Measurements from ENCODE around the gene VAV3. TPM values are rescaled to one million over a fixed set of nuclear protein-coding genes. Genes with fewer than 3 reads are reported as not detected.

VAV3 gene
- polyA plus RNA-seq, 1 of the 3 experiments (the other 2 are of a cell fraction): not detected

DNA sequence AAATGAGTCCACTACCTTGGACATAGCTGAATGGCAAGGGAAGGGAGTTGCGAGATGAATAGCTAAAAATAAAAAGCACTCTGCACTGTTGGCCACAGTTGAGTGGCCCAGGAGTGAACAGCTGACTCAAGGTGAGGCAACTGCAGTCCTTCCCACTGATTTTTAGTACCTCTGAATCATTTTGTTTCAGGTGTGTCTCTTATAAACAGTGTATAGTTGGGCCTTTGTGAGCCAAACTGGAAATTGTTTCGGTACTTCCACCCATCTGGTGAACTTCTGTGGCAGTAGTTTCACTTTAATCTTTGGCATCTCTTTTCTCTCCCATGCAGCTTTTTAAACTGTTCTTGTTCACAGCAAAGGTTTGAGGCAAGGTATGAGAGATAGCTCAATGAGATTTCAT lies 122.7 kb downstream of the VAV3 start:
- no peaks in the 10 kb centered on the region for H3K36me3 ChIP-seq (replicated peaks in 1 of 2; ENCODE audit: control insufficient read depth in 1 of 2, insufficient read depth in 2 of 2, low read length in 1 of 2)
- no peaks in the 10 kb centered on the region for H3K4me1 ChIP-seq (ENCODE audit: control insufficient read depth in 1 of 2, insufficient read depth in 2 of 2, low read depth in 1 of 2, low read length in 1 of 2)
- TF ChIP-seq MXI1 (IDR thresholded peaks at IDR 0.05; ENCODE audit: low read depth, low read length) (no peak), EP300 (IDR thresholded peaks at IDR 0.05; ENCODE audit: borderline replicate concordance in 1 of 2, low read depth in 1 of 2, low read length in 1 of 2) (no peak), TCF12 (IDR thresholded peaks at IDR 0.05) (no peak), GABPA (IDR thresholded peaks at IDR 0.05; ENCODE audit: low read depth) (no peak), NFIC (IDR thresholded peaks at IDR 0.05; ENCODE audit: borderline replicate concordance) (no peak), EZH2phosphoT487 (IDR thresholded peaks at IDR 0.05; ENCODE audit: borderline replicate concordance, low read depth) (no peak), NRF1 (IDR thresholded peaks at IDR 0.05; ENCODE audit: low read depth, low read length) (no peak), SIN3A (IDR thresholded peaks at IDR 0.05; ENCODE audit: borderline replicate concordance, low read depth, low read length) (no peak), SMC3 (IDR thresholded peaks at IDR 0.05; ENCODE audit: low read depth, low read length) (no peak), MEF2A (IDR thresholded peaks at IDR 0.05; ENCODE audit: borderline replicate concordance, low read depth) (no peak), RAD21 (IDR thresholded peaks at IDR 0.05; ENCODE audit: low read length) (no peak), FOXM1 (IDR thresholded peaks at IDR 0.05; ENCODE audit: low read depth) (no peak)
- TF ChIP-seq, protein P1, sequence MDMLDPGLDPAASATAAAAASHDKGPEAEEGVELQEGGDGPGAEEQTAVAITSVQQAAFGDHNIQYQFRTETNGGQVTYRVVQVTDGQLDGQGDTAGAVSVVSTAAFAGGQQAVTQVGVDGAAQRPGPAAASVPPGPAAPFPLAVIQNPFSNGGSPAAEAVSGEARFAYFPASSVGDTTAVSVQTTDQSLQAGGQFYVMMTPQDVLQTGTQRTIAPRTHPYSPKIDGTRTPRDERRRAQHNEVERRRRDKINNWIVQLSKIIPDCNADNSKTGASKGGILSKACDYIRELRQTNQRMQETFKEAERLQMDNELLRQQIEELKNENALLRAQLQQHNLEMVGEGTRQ (IDR thresholded peaks at IDR 0.05; ENCODE audit: borderline replicate concordance, low read depth, low read length): no peak
- TF ChIP-seq, protein P2, sequence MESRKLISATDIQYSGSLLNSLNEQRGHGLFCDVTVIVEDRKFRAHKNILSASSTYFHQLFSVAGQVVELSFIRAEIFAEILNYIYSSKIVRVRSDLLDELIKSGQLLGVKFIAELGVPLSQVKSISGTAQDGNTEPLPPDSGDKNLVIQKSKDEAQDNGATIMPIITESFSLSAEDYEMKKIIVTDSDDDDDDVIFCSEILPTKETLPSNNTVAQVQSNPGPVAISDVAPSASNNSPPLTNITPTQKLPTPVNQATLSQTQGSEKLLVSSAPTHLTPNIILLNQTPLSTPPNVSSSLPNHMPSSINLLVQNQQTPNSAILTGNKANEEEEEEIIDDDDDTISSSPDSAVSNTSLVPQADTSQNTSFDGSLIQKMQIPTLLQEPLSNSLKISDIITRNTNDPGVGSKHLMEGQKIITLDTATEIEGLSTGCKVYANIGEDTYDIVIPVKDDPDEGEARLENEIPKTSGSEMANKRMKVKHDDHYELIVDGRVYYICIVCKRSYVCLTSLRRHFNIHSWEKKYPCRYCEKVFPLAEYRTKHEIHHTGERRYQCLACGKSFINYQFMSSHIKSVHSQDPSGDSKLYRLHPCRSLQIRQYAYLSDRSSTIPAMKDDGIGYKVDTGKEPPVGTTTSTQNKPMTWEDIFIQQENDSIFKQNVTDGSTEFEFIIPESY (IDR thresholded peaks at IDR 0.05; ENCODE audit: borderline replicate concordance, low read depth): no peak
- TF ChIP-seq, protein P3, sequence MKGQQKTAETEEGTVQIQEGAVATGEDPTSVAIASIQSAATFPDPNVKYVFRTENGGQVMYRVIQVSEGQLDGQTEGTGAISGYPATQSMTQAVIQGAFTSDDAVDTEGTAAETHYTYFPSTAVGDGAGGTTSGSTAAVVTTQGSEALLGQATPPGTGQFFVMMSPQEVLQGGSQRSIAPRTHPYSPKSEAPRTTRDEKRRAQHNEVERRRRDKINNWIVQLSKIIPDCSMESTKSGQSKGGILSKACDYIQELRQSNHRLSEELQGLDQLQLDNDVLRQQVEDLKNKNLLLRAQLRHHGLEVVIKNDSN (IDR thresholded peaks at IDR 0.05; ENCODE audit: borderline replicate concordance, low read depth): no peak
- TF ChIP-seq, protein P4, sequence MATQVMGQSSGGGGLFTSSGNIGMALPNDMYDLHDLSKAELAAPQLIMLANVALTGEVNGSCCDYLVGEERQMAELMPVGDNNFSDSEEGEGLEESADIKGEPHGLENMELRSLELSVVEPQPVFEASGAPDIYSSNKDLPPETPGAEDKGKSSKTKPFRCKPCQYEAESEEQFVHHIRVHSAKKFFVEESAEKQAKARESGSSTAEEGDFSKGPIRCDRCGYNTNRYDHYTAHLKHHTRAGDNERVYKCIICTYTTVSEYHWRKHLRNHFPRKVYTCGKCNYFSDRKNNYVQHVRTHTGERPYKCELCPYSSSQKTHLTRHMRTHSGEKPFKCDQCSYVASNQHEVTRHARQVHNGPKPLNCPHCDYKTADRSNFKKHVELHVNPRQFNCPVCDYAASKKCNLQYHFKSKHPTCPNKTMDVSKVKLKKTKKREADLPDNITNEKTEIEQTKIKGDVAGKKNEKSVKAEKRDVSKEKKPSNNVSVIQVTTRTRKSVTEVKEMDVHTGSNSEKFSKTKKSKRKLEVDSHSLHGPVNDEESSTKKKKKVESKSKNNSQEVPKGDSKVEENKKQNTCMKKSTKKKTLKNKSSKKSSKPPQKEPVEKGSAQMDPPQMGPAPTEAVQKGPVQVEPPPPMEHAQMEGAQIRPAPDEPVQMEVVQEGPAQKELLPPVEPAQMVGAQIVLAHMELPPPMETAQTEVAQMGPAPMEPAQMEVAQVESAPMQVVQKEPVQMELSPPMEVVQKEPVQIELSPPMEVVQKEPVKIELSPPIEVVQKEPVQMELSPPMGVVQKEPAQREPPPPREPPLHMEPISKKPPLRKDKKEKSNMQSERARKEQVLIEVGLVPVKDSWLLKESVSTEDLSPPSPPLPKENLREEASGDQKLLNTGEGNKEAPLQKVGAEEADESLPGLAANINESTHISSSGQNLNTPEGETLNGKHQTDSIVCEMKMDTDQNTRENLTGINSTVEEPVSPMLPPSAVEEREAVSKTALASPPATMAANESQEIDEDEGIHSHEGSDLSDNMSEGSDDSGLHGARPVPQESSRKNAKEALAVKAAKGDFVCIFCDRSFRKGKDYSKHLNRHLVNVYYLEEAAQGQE (IDR thresholded peaks at IDR 0.05; ENCODE audit: low read depth, low read length): no peak
- TF ChIP-seq, protein P5, sequence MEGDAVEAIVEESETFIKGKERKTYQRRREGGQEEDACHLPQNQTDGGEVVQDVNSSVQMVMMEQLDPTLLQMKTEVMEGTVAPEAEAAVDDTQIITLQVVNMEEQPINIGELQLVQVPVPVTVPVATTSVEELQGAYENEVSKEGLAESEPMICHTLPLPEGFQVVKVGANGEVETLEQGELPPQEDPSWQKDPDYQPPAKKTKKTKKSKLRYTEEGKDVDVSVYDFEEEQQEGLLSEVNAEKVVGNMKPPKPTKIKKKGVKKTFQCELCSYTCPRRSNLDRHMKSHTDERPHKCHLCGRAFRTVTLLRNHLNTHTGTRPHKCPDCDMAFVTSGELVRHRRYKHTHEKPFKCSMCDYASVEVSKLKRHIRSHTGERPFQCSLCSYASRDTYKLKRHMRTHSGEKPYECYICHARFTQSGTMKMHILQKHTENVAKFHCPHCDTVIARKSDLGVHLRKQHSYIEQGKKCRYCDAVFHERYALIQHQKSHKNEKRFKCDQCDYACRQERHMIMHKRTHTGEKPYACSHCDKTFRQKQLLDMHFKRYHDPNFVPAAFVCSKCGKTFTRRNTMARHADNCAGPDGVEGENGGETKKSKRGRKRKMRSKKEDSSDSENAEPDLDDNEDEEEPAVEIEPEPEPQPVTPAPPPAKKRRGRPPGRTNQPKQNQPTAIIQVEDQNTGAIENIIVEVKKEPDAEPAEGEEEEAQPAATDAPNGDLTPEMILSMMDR (IDR thresholded peaks at IDR 0.05): no peak
- H3K9ac ChIP-seq: no peak overlapping the region
- 32% methylated on average over 2 of the region's 2 CpGs for WGBS (ENCODE audit: low lambda C conversion rate)
- H2AFZ ChIP-seq (ENCODE audit: low read depth): no peak overlapping the region
- DNase-seq: no peak
- no peaks in the 10 kb centered on the region for H3F3A ChIP-seq (replicated peaks; ENCODE audit: insufficient read depth)
- H3K4me3 ChIP-seq (ENCODE audit: low read depth in 2 of 2, low read length in 1 of 2): no peak overlapping the region
- no peaks in the 10 kb centered on the region for H3K9me2 ChIP-seq
- 0 out of 2 replicates have a peak, but pooled peaks cover 4% of the 10 kb centered on the region for H3K9me3 ChIP-seq
- CTCF ChIA-PET: interaction anchor here (1.1 to 2.3 kb wide), 2 partner anchors 25 to 284 kb away, joined by 3 to 8 read pairs; no protein-coding TSS in a partner anchor
- H3K27ac ChIP-seq (ENCODE audit: low read depth in 2 of 2, low read length in 1 of 2): no peak overlapping the region
- POLR2A ChIA-PET: interaction anchor here (0.5 kb wide), 1 partner anchor 29 kb away, joined by 3 read pairs; no protein-coding TSS in a partner anchor
- no peaks in the 10 kb centered on the region for H3K79me2 ChIP-seq (ENCODE audit: insufficient read depth)
- no peaks in the 10 kb centered on the region for H3K27me3 ChIP-seq (ENCODE audit: insufficient read depth)
- H4K20me1 ChIP-seq (ENCODE audit: insufficient read depth): 0 out of 2 replicates have a peak, but pooled peaks cover 3% of the 10 kb centered on the region
- no peak overlapping the region for H3K4me2 ChIP-seq
